Measurements from ENCODE around the gene SPAG4. TPM values are rescaled to one million over a fixed set of nuclear protein-coding genes. Genes with fewer than 3 reads are reported as not detected.
A peak's percentile ranks its signal among the peaks of the same experiment; 100 is the strongest.

Gene SPAG4
- polyA plus RNA-seq, 5 donors: 0.76 to 2.1 (median 1.9) TPM

- DNase-seq: peak; percentile 62 to 64
Observed at GRCh38 chr20:35619196-35620095, 3.8 kb downstream of the SPAG4 start.

- no peak for DNase-seq
Observed at GRCh38 chr20:35620818-35621559, 5.4 kb downstream of the SPAG4 start.

- no peak for DNase-seq
Observed at GRCh38 chr20:35621560-35621946, 5.9 kb downstream of the SPAG4 start.

- no peak for DNase-seq
Observed at GRCh38 chr20:35625584-35626385, 10.2 kb downstream of the SPAG4 start.

- no peak for DNase-seq
Observed at GRCh38 chr20:35626386-35627001, 10.9 kb downstream of the SPAG4 start.

- no peak for DNase-seq
Observed at GRCh38 chr20:35627121-35627520, 11.5 kb downstream of the SPAG4 start.

GRCh38 chr20:35629427-35630145 is 14.0 kb downstream of the SPAG4 start:
- no peak for DNase-seq

- DNase-seq: no peak
Observed at GRCh38 chr20:35630636-35631035, 15.0 kb downstream of the SPAG4 start.

- no peak for DNase-seq
Observed at GRCh38 chr20:35632539-35633115, 17.0 kb downstream of the SPAG4 start.

GRCh38 chr20:35635652-35636051 is 20.0 kb downstream of the SPAG4 start:
- peak; percentile 32 to 50 for DNase-seq

GRCh38 chr20:35636095-35636494 is 20.5 kb downstream of the SPAG4 start:
- DNase-seq: no peak

- no peak for DNase-seq
Observed at GRCh38 chr20:35637276-35637675, 21.6 kb downstream of the SPAG4 start.

GRCh38 chr20:35638751-35639150 is 23.1 kb downstream of the SPAG4 start:
- DNase-seq: no peak

- DNase-seq: no peak
Observed at GRCh38 chr20:35640724-35641123, 25.1 kb downstream of the SPAG4 start.

- no peak for DNase-seq
Observed at GRCh38 chr20:35641743-35642142, 26.1 kb downstream of the SPAG4 start.

- DNase-seq: no peak
Observed at GRCh38 chr20:35643045-35643444, 27.4 kb downstream of the SPAG4 start.

- DNase-seq: no peak
Observed at GRCh38 chr20:35644806-35645205, 29.2 kb downstream of the SPAG4 start.

GRCh38 chr20:35648836-35649235 is 33.2 kb downstream of the SPAG4 start:
- peak; percentile 17 to 33 for DNase-seq

- no peak for DNase-seq
Observed at GRCh38 chr20:35650632-35651031, 35.0 kb downstream of the SPAG4 start.

- no peak for DNase-seq
Observed at GRCh38 chr20:35651958-35652357, 36.3 kb downstream of the SPAG4 start.
